Activated T-cell treated with anti-CD3 and anti-CD28 coated beads, Interleukin-2, amount 50 U/mL, for 72 hours (primary cell): ENCODE results near the gene AMOTL1. TPM values are rescaled to one million over a fixed set of nuclear protein-coding genes. Genes with fewer than 3 reads are reported as not detected.

Experiments
- ATAC-seq, 2 donors: fragments of 150-1000 bp; cut with Tn5 transposase; replicated peaks in 1 of 2; 2 replicates each; pipeline ENCODE4 v1.10.0; 2021; ENCODE audit warnings: moderate library complexity in 2 of 2, mild to moderate bottlenecking in 1 of 2
- DNase-seq, 2 donors: peaks; one replicate each; pipeline ENCODE4 v3.0.0; 2021 to 2022; ENCODE audit warnings: mixed read lengths in 1 of 2
- H3K27ac Mint-ChIP-seq: one replicate; pipeline ENCODE4 v1.8.0; 2022; ENCODE audit warnings: mild to moderate bottlenecking, moderate library complexity, mixed read lengths
- H3K27me3 Mint-ChIP-seq: one replicate; pipeline ENCODE4 v1.8.0; 2022; ENCODE audit warnings: low read depth, mixed read lengths
- H3K36me3 Mint-ChIP-seq, 2 donors: one replicate each; pipeline ENCODE4 v1.8.0; 2022; ENCODE audit warnings: mixed read lengths in 2 of 2, mild to moderate bottlenecking in 1 of 2; ENCODE audit not compliant: insufficient read depth in 2 of 2
- H3K4me1 Mint-ChIP-seq: one replicate; pipeline ENCODE4 v1.8.0; 2022; ENCODE audit warnings: low read depth, mixed read lengths
- H3K4me3 Mint-ChIP-seq, 2 donors: one replicate each; pipeline ENCODE4 v1.8.0; 2022; ENCODE audit warnings: mild to moderate bottlenecking in 2 of 2, mixed read lengths in 2 of 2, moderate library complexity in 2 of 2
- H3K9me3 Mint-ChIP-seq, 2 donors: one replicate each; pipeline ENCODE4 v1.8.0; 2022; ENCODE audit warnings: mixed read lengths in 2 of 2
- total RNA-seq, 2 donors: library from RNA; stranded (reverse); gene quantifications; one replicate each; pipeline ENCODE4 v1.2.3, GENCODE V29; 2022

The AMOTL1 gene
- total RNA-seq, 2 donors from 2014 or later = 0.67 to 2.8 TPM

- DNase-seq (no peak), ATAC-seq (no peak)
- H3K36me3 Mint-ChIP-seq = no peaks in the 10 kb centered on the region
- no peaks in the 10 kb centered on the region for H3K9me3 Mint-ChIP-seq
- no peak overlapping the region for H3K4me3 Mint-ChIP-seq
- H3K4me1 Mint-ChIP-seq = no peaks in the 10 kb centered on the region
- H3K27ac Mint-ChIP-seq = no peak overlapping the region
- no peaks in the 10 kb centered on the region for H3K27me3 Mint-ChIP-seq
Observed at GRCh38 chr11:94866936-94867795, 99.0 kb downstream of the AMOTL1 start.

GRCh38 chr11:94868468-94868867 is 100.3 kb downstream of the AMOTL1 start:
- Mint-ChIP-seq H3K9me3 (no peaks in the 10 kb centered on the region), H3K4me3 (no peak overlapping the region), H3K4me1 (no peaks in the 10 kb centered on the region), H3K27me3 (no peaks in the 10 kb centered on the region), H3K36me3 (no peaks in the 10 kb centered on the region), H3K27ac (no peak overlapping the region)
- ATAC-seq (no peak), DNase-seq (no peak)

- no peak for ATAC-seq
- no peak overlapping the region for H3K4me3 Mint-ChIP-seq
Observed at GRCh38 chr11:94869186-94869585, 101.0 kb downstream of the AMOTL1 start.

DNA sequence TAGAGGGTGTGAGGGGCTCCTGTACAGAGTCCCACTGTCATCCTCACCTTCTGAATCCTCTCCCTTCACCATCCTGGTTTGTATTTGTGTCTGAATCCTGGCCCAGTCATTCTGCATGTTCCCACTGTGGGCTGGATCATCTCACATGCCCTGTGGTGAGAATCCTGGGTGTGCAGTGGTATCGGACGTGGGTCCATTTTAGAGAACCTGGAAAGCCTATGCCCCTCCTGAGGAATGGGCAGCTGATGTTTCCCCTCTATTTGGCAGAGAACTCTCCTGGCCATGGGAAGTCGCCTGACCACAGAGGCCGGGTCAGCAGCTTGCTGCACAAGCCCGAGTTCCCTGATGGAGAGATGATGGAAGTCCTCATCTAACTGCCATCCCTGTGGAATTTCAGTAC is 102.3 kb downstream of the AMOTL1 start:
- H3K4me1 Mint-ChIP-seq = no peaks in the 10 kb centered on the region
- no peak overlapping the region for H3K27ac Mint-ChIP-seq
- no peaks in the 10 kb centered on the region for H3K36me3 Mint-ChIP-seq
- no peak for DNase-seq
- no peak for ATAC-seq
- H3K9me3 Mint-ChIP-seq = no peaks in the 10 kb centered on the region
- no peak overlapping the region for H3K4me3 Mint-ChIP-seq
- H3K27me3 Mint-ChIP-seq = no peaks in the 10 kb centered on the region

More at GRCh38 chr11:94869186-94869585, 101.0 kb downstream of the AMOTL1 start:
- Mint-ChIP-seq H3K36me3 (no peaks in the 10 kb centered on the region), H3K27ac (no peak overlapping the region), H3K4me1 (no peaks in the 10 kb centered on the region), H3K9me3 (no peaks in the 10 kb centered on the region), H3K27me3 (no peaks in the 10 kb centered on the region)
- no peak for DNase-seq

DNA sequence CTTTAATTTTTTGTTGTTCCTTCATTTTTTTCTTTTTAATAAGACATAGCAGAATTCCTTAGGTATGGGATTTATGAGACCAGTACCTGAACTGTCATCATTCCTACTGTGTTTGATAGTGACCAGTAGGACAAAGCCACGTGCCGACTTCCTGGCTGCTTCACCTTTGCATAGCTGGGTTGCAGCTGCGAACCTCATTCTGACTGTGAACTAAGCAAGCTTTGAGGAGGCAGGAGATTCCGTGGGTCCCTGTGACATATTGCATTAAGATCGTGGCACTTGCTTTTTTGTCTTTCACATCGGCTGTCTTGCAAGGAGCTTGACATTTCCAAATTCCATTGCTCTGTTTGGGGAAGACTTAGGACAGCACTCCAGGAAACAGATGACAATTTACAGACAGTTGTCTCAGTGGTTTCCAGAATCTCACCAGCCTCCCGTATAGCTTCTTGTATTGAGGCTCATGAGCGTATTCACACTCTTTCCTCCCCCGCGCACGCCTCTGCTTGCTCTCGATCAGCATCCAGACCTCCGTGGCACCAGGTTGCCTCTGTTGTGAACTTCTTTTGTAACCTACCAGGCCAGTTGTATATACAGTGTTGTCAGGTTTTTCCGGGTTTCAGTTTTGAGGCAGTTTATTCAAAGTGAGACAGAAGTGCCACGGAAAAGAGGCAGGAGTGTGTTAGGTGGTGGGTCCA is 103.5 kb downstream of the AMOTL1 start:
- Mint-ChIP-seq H3K27ac (no peak overlapping the region), H3K27me3 (no peaks in the 10 kb centered on the region), H3K4me3 (no peak overlapping the region), H3K4me1 (peaks cover 11% of the 10 kb centered on the region), H3K9me3 (no peaks in the 10 kb centered on the region), H3K36me3 (no peaks in the 10 kb centered on the region)
- no peak for ATAC-seq
- DNase-seq = no peak

DNA sequence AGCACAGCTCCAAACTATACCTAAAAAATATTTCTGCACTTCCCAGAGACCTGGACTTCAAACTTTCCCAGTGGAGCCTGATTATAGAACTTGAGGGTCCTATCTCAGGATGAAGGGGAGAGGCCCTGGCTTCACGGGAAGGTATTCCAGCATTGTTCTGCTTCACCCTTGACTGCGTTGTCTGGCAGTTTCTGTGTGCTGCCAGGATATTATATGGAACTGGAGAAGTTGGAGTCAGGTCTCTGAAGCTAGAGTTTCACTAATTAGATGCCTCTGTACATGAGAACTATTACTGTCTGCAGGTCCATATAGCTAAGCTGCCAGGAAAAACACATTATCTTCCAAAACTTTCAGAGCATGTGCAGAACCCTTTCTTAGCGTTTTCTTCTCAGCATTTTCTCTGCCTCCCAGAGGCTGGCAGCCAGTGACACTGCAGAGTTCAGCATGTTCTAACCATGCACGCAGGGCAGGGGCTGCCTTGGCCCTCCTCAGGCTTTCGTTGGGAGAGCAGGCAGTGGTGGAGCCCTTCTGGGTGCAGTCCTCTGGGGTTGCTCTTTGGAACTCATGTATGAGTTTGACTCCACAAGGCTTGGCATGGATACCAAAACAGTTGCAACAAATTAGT is 105.9 kb downstream of the AMOTL1 start:
- H3K4me3 Mint-ChIP-seq = no peak overlapping the region
- no peaks in the 10 kb centered on the region for H3K9me3 Mint-ChIP-seq
- peaks cover 24% of the 10 kb centered on the region for H3K4me1 Mint-ChIP-seq
- H3K27ac Mint-ChIP-seq = no peak overlapping the region
- no peaks in the 10 kb centered on the region for H3K36me3 Mint-ChIP-seq
- ATAC-seq = no peak
- no peak for DNase-seq
- no peaks in the 10 kb centered on the region for H3K27me3 Mint-ChIP-seq

GRCh38 chr11:94876222-94876621 is 108.1 kb downstream of the AMOTL1 start:
- ATAC-seq (peak; percentile 8 to 18), DNase-seq (no peak)
- peak overlapping the region; percentile 69 to 82 for H3K4me3 Mint-ChIP-seq
- peak overlapping the region; percentile 88 for H3K27ac Mint-ChIP-seq
- no peaks in the 10 kb centered on the region for H3K27me3 Mint-ChIP-seq
- H3K36me3 Mint-ChIP-seq = no peaks in the 10 kb centered on the region
- peaks cover 30% of the 10 kb centered on the region for H3K4me1 Mint-ChIP-seq
- no peaks in the 10 kb centered on the region for H3K9me3 Mint-ChIP-seq

- H3K4me1 Mint-ChIP-seq = peaks cover 30% of the 10 kb centered on the region
- peak; percentile 96 to 98 for ATAC-seq
- H3K9me3 Mint-ChIP-seq = no peaks in the 10 kb centered on the region
- peak; percentile 77 to 85 for DNase-seq
- no peaks in the 10 kb centered on the region for H3K36me3 Mint-ChIP-seq
- no peaks in the 10 kb centered on the region for H3K27me3 Mint-ChIP-seq
- H3K27ac Mint-ChIP-seq = peak overlapping the region; percentile 88
- peak overlapping the region; percentile 69 to 82 for H3K4me3 Mint-ChIP-seq
Observed at GRCh38 chr11:94876645-94877442, 108.7 kb downstream of the AMOTL1 start.

DNA sequence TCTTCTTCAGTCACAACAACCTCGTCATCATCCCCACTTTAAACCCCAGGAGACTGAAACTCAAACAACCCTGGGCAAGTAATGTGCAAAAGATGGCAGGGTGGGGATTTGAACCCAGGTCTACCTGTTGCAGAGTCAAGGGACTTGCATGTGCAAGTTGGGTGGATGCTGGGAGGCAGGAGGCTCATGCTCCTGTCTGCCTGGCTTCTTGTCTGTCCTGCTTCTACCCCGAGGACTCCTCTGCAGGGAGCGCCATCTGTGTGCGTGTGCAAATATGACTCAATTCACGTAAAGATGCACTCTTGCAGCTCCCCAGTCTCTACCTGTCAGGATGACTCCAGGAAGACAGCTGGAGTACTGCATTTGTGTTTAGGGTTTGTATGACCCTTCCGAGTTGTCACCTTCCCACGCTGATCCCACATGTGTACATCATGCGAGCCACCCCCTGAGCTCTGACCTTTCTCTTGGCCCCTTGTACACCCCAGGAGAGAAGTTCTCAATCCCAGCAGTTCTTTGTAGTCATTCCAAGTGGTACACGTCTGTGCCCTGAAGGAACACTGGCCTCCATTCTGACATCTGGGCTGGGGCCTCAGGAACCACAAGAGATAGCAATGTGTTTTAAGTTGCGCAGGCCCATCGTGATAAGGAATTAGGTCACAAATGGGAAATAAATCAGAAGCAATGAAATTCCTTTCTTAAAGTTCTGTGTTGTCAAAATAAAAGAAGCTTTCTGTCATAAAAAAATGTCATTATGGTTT is 109.5 kb downstream of the AMOTL1 start:
- DNase-seq (no peak), ATAC-seq (no peak)
- Mint-ChIP-seq H3K9me3 (no peaks in the 10 kb centered on the region), H3K4me3 (no peak overlapping the region), H3K4me1 (peaks cover 30% of the 10 kb centered on the region), H3K27ac (no peak overlapping the region), H3K27me3 (no peaks in the 10 kb centered on the region), H3K36me3 (no peaks in the 10 kb centered on the region)

DNA sequence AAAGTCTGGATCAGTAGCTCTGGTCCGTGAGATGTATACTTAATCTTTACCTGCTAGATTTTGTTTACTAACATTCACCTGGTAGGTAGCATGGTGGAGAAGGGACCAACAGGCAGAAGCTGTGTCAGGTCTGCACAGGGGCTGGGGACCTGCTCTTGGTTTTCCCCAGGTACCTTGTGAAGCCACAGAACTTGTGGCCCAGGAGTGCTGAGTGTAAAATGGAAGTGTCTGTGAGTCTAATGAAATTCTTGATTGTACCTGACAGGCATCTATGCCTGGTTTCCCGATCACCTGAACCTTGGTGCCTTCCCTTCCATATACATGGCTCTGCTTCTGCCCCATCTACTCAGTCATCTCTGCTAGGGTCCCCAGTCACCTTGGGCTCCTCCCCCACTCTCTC is 110.8 kb downstream of the AMOTL1 start:
- H3K4me3 Mint-ChIP-seq = no peak overlapping the region
- no peak overlapping the region for H3K27ac Mint-ChIP-seq
- no peaks in the 10 kb centered on the region for H3K9me3 Mint-ChIP-seq
- H3K27me3 Mint-ChIP-seq = no peaks in the 10 kb centered on the region
- DNase-seq (no peak), ATAC-seq (no peak)
- H3K36me3 Mint-ChIP-seq = no peaks in the 10 kb centered on the region
- H3K4me1 Mint-ChIP-seq = peaks cover 30% of the 10 kb centered on the region

DNA sequence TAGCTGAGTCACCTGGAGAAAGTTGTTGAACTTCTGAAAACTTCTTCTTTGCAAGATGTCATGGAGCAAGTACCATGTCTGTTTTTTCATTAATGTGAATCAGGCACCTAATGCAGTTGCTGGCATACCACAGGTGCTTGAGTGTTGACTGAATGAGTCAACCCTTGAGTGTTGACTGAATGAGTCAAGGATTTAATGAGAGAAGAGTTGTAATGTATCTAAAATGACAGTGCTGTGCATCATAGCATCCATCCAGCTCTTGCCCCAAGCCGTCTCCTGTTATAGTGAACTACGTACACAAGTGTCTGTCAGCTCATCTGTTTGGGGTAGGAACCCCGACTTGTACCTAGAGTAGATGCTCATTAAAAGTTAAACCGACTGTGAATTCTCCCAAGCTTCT is 112.1 kb downstream of the AMOTL1 start:
- Mint-ChIP-seq H3K4me1 (peaks cover 30% of the 10 kb centered on the region), H3K9me3 (no peaks in the 10 kb centered on the region), H3K27ac (no peak overlapping the region), H3K27me3 (no peaks in the 10 kb centered on the region), H3K4me3 (no peak overlapping the region), H3K36me3 (no peaks in the 10 kb centered on the region)
- ATAC-seq = peak; percentile 57 to 67
- peak in 1 of 2 donors; percentile 18 for DNase-seq

GRCh38 chr11:94882931-94883330 is 114.8 kb downstream of the AMOTL1 start:
- H3K27me3 Mint-ChIP-seq = no peaks in the 10 kb centered on the region
- peaks cover 3% of the 10 kb centered on the region in 2 donors for H3K9me3 Mint-ChIP-seq
- no peak for DNase-seq
- H3K4me3 Mint-ChIP-seq = no peak overlapping the region
- no peak for ATAC-seq
- peaks cover 6% of the 10 kb centered on the region for H3K4me1 Mint-ChIP-seq
- H3K27ac Mint-ChIP-seq = no peak overlapping the region
- H3K36me3 Mint-ChIP-seq = no peaks in the 10 kb centered on the region
